ENCODE data around the gene BTLA.
"Not testable (repeated sequence)": the region's sequence is repeated elsewhere in the genome, so short reads cannot be mapped to it uniquely, and the experiment has no call there.

BTLA gene

GRCh38 chr3:112498914-112499711 lies at the start of gene BTLA:
Gene BTLA (minus strand): TSS chr3:112499472. CDS start chr3:112499358, 114 bp downstream.
- DNase-seq, result no peak

- no peak for DNase-seq
Observed at GRCh38 chr3:112546216-112546759, 47.0 kb upstream of the BTLA start.

GRCh38 chr3:112539825-112540650 lies 40.8 kb upstream of the BTLA start:
- DNase-seq, result no peak

- DNase-seq, result peak; percentile 1
Observed at GRCh38 chr3:112531358-112531781, 32.1 kb upstream of the BTLA start.

- DNase-seq, result no peak
Observed at GRCh38 chr3:112530573-112530972, 31.3 kb upstream of the BTLA start.

- DNase-seq, result not testable (repeated sequence)
Observed at GRCh38 chr3:112524127-112524526, 24.9 kb upstream of the BTLA start.

- DNase-seq, result peak; percentile 9
Observed at GRCh38 chr3:112519424-112520001, 20.2 kb upstream of the BTLA start.

GRCh38 chr3:112518970-112519369 lies 19.7 kb upstream of the BTLA start:
- DNase-seq, result not testable (repeated sequence)

- no peak for DNase-seq
Observed at GRCh38 chr3:112514527-112515128, 15.4 kb upstream of the BTLA start.

GRCh38 chr3:112512320-112512719 lies 13.0 kb upstream of the BTLA start:
- DNase-seq, result no peak

GRCh38 chr3:112508860-112509259 lies 9.6 kb upstream of the BTLA start:
- no peak for DNase-seq

- DNase-seq, result no peak
Observed at GRCh38 chr3:112508261-112508660, 9.0 kb upstream of the BTLA start.

GRCh38 chr3:112505907-112506306 lies 6.6 kb upstream of the BTLA start:
- no peak for DNase-seq

- DNase-seq, result no peak
Observed at GRCh38 chr3:112504123-112504522, 4.9 kb upstream of the BTLA start.

- no peak for DNase-seq
Observed at GRCh38 chr3:112503304-112503972, 4.2 kb upstream of the BTLA start.

GRCh38 chr3:112500621-112501020 lies 1.3 kb upstream of the BTLA start:
- no peak for DNase-seq

GRCh38 chr3:112497897-112498548 lies 1.2 kb downstream of the BTLA start:
- DNase-seq, result no peak

GRCh38 chr3:112496366-112497067 lies 2.8 kb downstream of the BTLA start:
- no peak for DNase-seq

- not testable (repeated sequence) for DNase-seq
Observed at GRCh38 chr3:112494448-112494767, 4.9 kb downstream of the BTLA start.

GRCh38 chr3:112492124-112492523 lies 7.1 kb downstream of the BTLA start:
- no peak for DNase-seq

GRCh38 chr3:112491373-112491772 lies 7.9 kb downstream of the BTLA start:
- no peak for DNase-seq

Measured in NCI-H1417 treated with DMSO at 0.1 percent for 48 hours (cell line).